IMR-90 (cell line): ENCODE measurements around the gene NAA15. TPM values are rescaled to one million over a fixed set of nuclear protein-coding genes. Genes with fewer than 3 reads are reported as not detected.

Experiments used
- ATAC-seq: fragments of 200-7000 bp; cut with Tn5 transposase; 2 replicates; pipeline ENCODE4 v1.9.1; 2020; ENCODE audit warnings: low read depth, mild to moderate bottlenecking, moderate library complexity
- BruUV-seq: library from RNA; stranded (reverse); fragments of 400-500 nt; replicated peaks from 2 replicates; lab custom pipeline; 2021; lab: Mats Ljungman, UMichigan
- CTCF ChIA-PET: fragments of 300-600 bp; formaldehyde crosslinking; extraction: SDS; loops from one replicate; lab custom pipeline; 2021; ENCODE audit warnings: antibody characterized with exemption; lab: Yijun Ruan, JAX
- POLR2A ChIA-PET: fragments of 300-600 bp; sonication (Branson Sonifier 250); formaldehyde crosslinking; loops from one replicate; lab custom pipeline; 2022; ENCODE audit warnings: antibody characterized with exemption; ENCODE audit not compliant: unreplicated experiment; lab: Charles Lee
- DNase-seq: peaks from one replicate; pipeline ENCODE4 v3.0.0; 2013
- H2AFZ ChIP-seq: replicated peaks from 2 replicates; pipeline ENCODE3; 2013; ENCODE audit warnings: low read length, mild to moderate bottlenecking; ENCODE audit not compliant: poor library complexity
- H2AK5ac ChIP-seq: 2 replicates; pipeline ENCODE4 v1.6.1; 2013; ENCODE audit warnings: low read depth, low read length, inconsistent platforms
- H2AK9ac ChIP-seq: replicated peaks from 2 replicates; pipeline ENCODE3; 2013; ENCODE audit warnings: mild to moderate bottlenecking, low read depth, low read length, moderate library complexity; ENCODE audit not compliant: poor library complexity
- H2BK120ac ChIP-seq: 2 replicates; pipeline ENCODE4 v1.6.1; 2013; ENCODE audit warnings: low read depth, low read length, inconsistent platforms
- H2BK15ac ChIP-seq: 3 replicates; pipeline ENCODE4 v1.6.1; 2013; ENCODE audit warnings: low read depth, low read length, inconsistent platforms
- H2BK20ac ChIP-seq: 2 replicates; pipeline ENCODE4 v1.6.1; 2013; ENCODE audit warnings: low read depth, mild to moderate bottlenecking, inconsistent platforms, low read length, moderate library complexity
- H2BK5ac ChIP-seq: 2 replicates; pipeline ENCODE4 v1.6.1; 2013; ENCODE audit warnings: mild to moderate bottlenecking, low read depth, low read length, inconsistent platforms; ENCODE audit not compliant: poor library complexity, severe bottlenecking
- H3K14ac ChIP-seq: replicated peaks from 2 replicates; pipeline ENCODE4 v1.6.1; 2013; ENCODE audit warnings: low read depth, low read length, inconsistent platforms
- H3K18ac ChIP-seq: 2 replicates; pipeline ENCODE4 v1.6.1; 2013; ENCODE audit warnings: low read depth, low read length, control low read depth
- H3K23ac ChIP-seq: 2 replicates; pipeline ENCODE4 v1.6.1; 2013; ENCODE audit warnings: low read depth, low read length, inconsistent platforms
- H3K27ac ChIP-seq: 2 replicates; pipeline ENCODE4 v1.5.1; 2013; ENCODE audit warnings: mild to moderate bottlenecking, control low read depth, low read length; ENCODE audit not compliant: insufficient read depth
- H3K27me3 ChIP-seq: 2 replicates; pipeline ENCODE4 v1.6.1; 2013; ENCODE audit warnings: low read length; ENCODE audit not compliant: control insufficient read depth, insufficient read depth
- H3K36me3 ChIP-seq: 2 replicates; pipeline ENCODE4 v1.6.1; 2013; ENCODE audit warnings: low read length, mixed read lengths; ENCODE audit not compliant: control insufficient read depth, insufficient read depth
- H3K4ac ChIP-seq: 2 replicates; pipeline ENCODE4 v1.6.1; 2013; ENCODE audit warnings: low read depth, low read length, inconsistent platforms
- H3K4me1 ChIP-seq: 2 replicates; pipeline ENCODE4 v1.6.1; 2013; ENCODE audit warnings: low read length, mixed read lengths; ENCODE audit not compliant: control insufficient read depth, insufficient read depth
- H3K4me2 ChIP-seq: 2 replicates; pipeline ENCODE4 v1.6.1; 2013; ENCODE audit warnings: low read depth, mild to moderate bottlenecking, control low read depth, low read length, moderate library complexity
- H3K4me3 ChIP-seq: 2 replicates; pipeline ENCODE4 v1.5.1; 2013; ENCODE audit warnings: low read depth, mild to moderate bottlenecking, control low read depth, low read length, moderate library complexity; ENCODE audit not compliant: insufficient read depth
- H3K56ac ChIP-seq: 2 replicates; pipeline ENCODE4 v1.6.1; 2013; ENCODE audit warnings: low read length, inconsistent platforms; ENCODE audit not compliant: insufficient read depth; ENCODE audit errors: extremely low read depth
- H3K79me1 ChIP-seq, 2 experiments: 2 replicates each; pipeline ENCODE4 v1.6.1; 2013; ENCODE audit warnings: low read length in 2 of 2, inconsistent platforms in 1 of 2, low read depth in 1 of 2
- H3K9ac ChIP-seq: 2 replicates; pipeline ENCODE4 v1.6.1; 2013; ENCODE audit warnings: low read depth, low read length, control low read depth
- H3K9me1 ChIP-seq: 2 replicates; pipeline ENCODE4 v1.6.1; 2013; ENCODE audit warnings: low read length, inconsistent platforms; ENCODE audit not compliant: insufficient read depth
- H3K9me3 ChIP-seq: 2 replicates; pipeline ENCODE4 v1.6.1; 2013; ENCODE audit warnings: low read length; ENCODE audit not compliant: control insufficient read depth, insufficient read depth
- H4K20me1 ChIP-seq: 2 replicates; pipeline ENCODE4 v1.6.1; 2013; ENCODE audit warnings: low read length, inconsistent platforms; ENCODE audit not compliant: insufficient read depth
- H4K5ac ChIP-seq: 2 replicates; pipeline ENCODE4 v1.6.1; 2013; ENCODE audit warnings: mild to moderate bottlenecking, low read depth, low read length, control low read depth
- H4K8ac ChIP-seq, 2 experiments: 2 replicates each; pipeline ENCODE4 v1.6.1; 2013; ENCODE audit warnings: low read depth in 2 of 2, low read length in 2 of 2, control low read depth in 1 of 2, inconsistent platforms in 1 of 2
- H4K91ac ChIP-seq: 2 replicates; pipeline ENCODE4 v1.6.1; 2013; ENCODE audit warnings: low read depth, low read length, inconsistent platforms; ENCODE audit not compliant: insufficient read depth
- NFE2L2 ChIP-seq: fragments of 150-350 bp; IDR thresholded peaks from 2 replicates; pipeline ENCODE4 v1.6.1; 2016; ENCODE audit warnings: low read depth, mild to moderate bottlenecking, low read length
- RAD21 ChIP-seq: IDR thresholded peaks from 2 replicates; pipeline ENCODE4 v1.6.1; 2012; ENCODE audit warnings: low read length, improper control_type of control experiment
- WGBS, 2 experiments: methylation state at CpG; one replicate each; pipeline versions ENCODE4 v1.1.5 to v1.1.7; 2013; ENCODE audit warnings: missing lambda C conversion rate in 2 of 2; ENCODE audit not compliant: insufficient read length in 1 of 2; ENCODE audit errors: extremely low coverage in 2 of 2; 5-methylcytosine and 5-hydroxymethylcytosine counted together
- dilution Hi-C: fragments of 300-500 bp; cut with HindIII; formaldehyde crosslinking; loops from one replicate; pipeline ENCODE4 v1.14.3; 2018; ENCODE audit warnings: low sequenced_read_pairs; ENCODE audit not compliant: unreplicated experiment
- in situ Hi-C: fragments of 300-500 bp; cut with MboI; formaldehyde crosslinking; loops from 3 replicates; pipeline ENCODE4 v1.14.3; 2019; ENCODE audit warnings: low sequenced_read_pairs, inconsistent platforms, mixed read lengths
- intact Hi-C: fragments of 100-400 bp; cut with micrococcal nuclease; formaldehyde crosslinking; loops from 2 replicates; pipeline ENCODE4 v1.10.0; 2022
- polyA plus RNA-seq, 3 experiments: library from polyadenylated mRNA; depleted of rRNA; stranded (reverse); fragments of >200 nt; gene quantifications; 2 replicates each; pipeline ENCODE4 v1.2.3, GENCODE V29; 2012; ENCODE audit warnings: low replicate concordance in 1 of 3
- total RNA-seq: library from RNA; depleted of rRNA; stranded (reverse); fragments of >200 nt; gene quantifications from 2 replicates; pipeline ENCODE4 v1.2.3, GENCODE V29; 2012

Gene NAA15
- total and polyA plus RNA-seq, 2 of the 4 experiments (the other 2 are of a cell fraction), result 11.0 to 43.4 TPM

DNA sequence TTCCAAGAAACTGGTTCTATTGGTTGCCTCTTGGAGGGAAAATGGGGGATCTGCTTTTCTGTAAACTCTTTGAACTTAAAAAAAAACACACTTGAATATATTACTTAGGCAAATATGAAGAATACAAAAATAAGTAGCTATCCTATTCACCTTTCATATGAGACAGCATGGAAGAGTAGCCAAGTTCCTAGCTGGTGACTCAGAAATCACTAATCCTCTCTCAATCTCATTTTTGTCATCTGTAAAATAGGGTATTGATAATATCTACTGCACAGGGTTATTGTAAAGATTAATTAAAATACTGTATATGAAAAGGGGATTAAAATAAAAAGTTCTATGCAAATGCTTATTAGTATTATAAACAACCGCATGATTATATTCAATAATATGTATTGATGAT, 34.0 kb upstream of the NAA15 start:
- BruUV-seq, result no TSS peak
- H4K5ac ChIP-seq, result no peak overlapping the region
- H3K79me1 ChIP-seq, result no peaks in the 10 kb centered on the region
- H3K14ac ChIP-seq, result no peak overlapping the region
- no peak overlapping the region for H3K4me3 ChIP-seq
- H3K9me3 ChIP-seq, result no peaks in the 10 kb centered on the region
- H3K36me3 ChIP-seq, result no peaks in the 10 kb centered on the region
- no peak overlapping the region for H3K23ac ChIP-seq
- H3K4me2 ChIP-seq, result no peak overlapping the region
- H2BK20ac ChIP-seq, result peak overlapping the region; percentile 19; the same call in 1 of the 2 replicates
- peaks cover 9% of the 10 kb centered on the region; the same call in 1 of the 2 replicates for H3K9me1 ChIP-seq
- no peak overlapping the region for H3K27ac ChIP-seq
- H4K8ac ChIP-seq, result no peak overlapping the region
- H2BK15ac ChIP-seq, result no peak overlapping the region
- H3K4ac ChIP-seq, result no peak overlapping the region
- H2BK5ac ChIP-seq, result no peak overlapping the region
- ATAC-seq (no peak), DNase-seq (no peak)
- no peaks in the 10 kb centered on the region for H3K27me3 ChIP-seq
- no peak overlapping the region for H2AK5ac ChIP-seq
- H2BK120ac ChIP-seq, result no peak overlapping the region
- dilution Hi-C loops, result no loop called here
- POLR2A ChIA-PET, result no interaction called here
- no peak overlapping the region for H2AK9ac ChIP-seq
- no peak overlapping the region for H2AFZ ChIP-seq
- in situ Hi-C loops, result no loop called here
- no peak overlapping the region for H3K18ac ChIP-seq
- H4K20me1 ChIP-seq, result no peaks in the 10 kb centered on the region
- peaks cover 5% of the 10 kb centered on the region for H3K4me1 ChIP-seq
- intact Hi-C loops, result no loop called here
- TF ChIP-seq RAD21, result no peak
- no peak for TF ChIP-seq NFE2L2
- no peak overlapping the region for H3K9ac ChIP-seq
- H3K56ac ChIP-seq, result no peak overlapping the region
- WGBS, 2 experiments, result no CpG with 5 or more reads among the region's 1 CpG
- H4K91ac ChIP-seq, result no peak overlapping the region
- CTCF ChIA-PET, result interaction anchor here (1.5 kb wide), 1 partner anchor 9 kb away, joined by 3 read pairs; no protein-coding TSS in a partner anchor
